Endothelial cell of umbilical vein (primary cell): ENCODE measurements around the gene CNOT6. TPM values are rescaled to one million over a fixed set of nuclear protein-coding genes. Genes with fewer than 3 reads are reported as not detected.

Source experiments
- BruUV-seq: library from RNA; stranded (reverse); fragments of 400-500 nt; replicated peaks from 2 replicates; lab custom pipeline; 2021; lab: Mats Ljungman, UMichigan
- CTCF ChIA-PET: fragments of 300-600, 350-600 bp; sonication (Branson Sonifier 250); formaldehyde crosslinking; loops from one replicate; lab custom pipeline; 2021; ENCODE audit warnings: antibody characterized with exemption, inconsistent platforms; lab: Charles Lee
- POLR2A ChIA-PET: fragments of 300-600, 350-600 bp; sonication (Branson Sonifier 250); formaldehyde crosslinking; loops from one replicate; lab custom pipeline; 2021; ENCODE audit warnings: antibody characterized with exemption, inconsistent platforms; lab: Charles Lee
- DNase-seq: peaks from one replicate; pipeline ENCODE4 v3.0.0-alpha.2; 2011; ENCODE audit warnings: low read depth, low spot score
- FAIRE-seq: peaks from 2 replicates; lab custom pipeline; 2011; peaks lifted over from hg19 to GRCh38; lab: Jason Lieb, UNC
- H2AFZ ChIP-seq: 2 replicates; pipeline ENCODE4 v1.6.0; 2012; ENCODE audit warnings: low read depth, low read length, control low read depth, inconsistent platforms
- H3K27ac ChIP-seq: 2 replicates; pipeline ENCODE4 v1.5.1; 2011; ENCODE audit warnings: low read depth, mild to moderate bottlenecking, control low read depth, low read length, moderate library complexity; ENCODE audit not compliant: insufficient read depth
- H3K27me3 ChIP-seq, 2 experiments: 2 replicates each; pipeline versions ENCODE4 v1.6.0 to v1.6.1; 2011; ENCODE audit warnings: low read length in 2 of 2, mixed read lengths in 1 of 2; ENCODE audit not compliant: control insufficient read depth in 2 of 2, insufficient read depth in 2 of 2
- H3K36me3 ChIP-seq, 2 experiments: 2 replicates in 1 of 2; 3 replicates in 1 of 2; pipeline ENCODE4 v1.5.1; 2011; ENCODE audit warnings: low read length in 2 of 2, mild to moderate bottlenecking in 1 of 2, moderate library complexity in 1 of 2; ENCODE audit not compliant: control insufficient read depth in 2 of 2, insufficient read depth in 2 of 2; ENCODE audit errors: extremely low read depth in 1 of 2
- H3K4me1 ChIP-seq: 3 replicates; pipeline ENCODE4 v1.5.1; 2011; ENCODE audit warnings: mild to moderate bottlenecking, low read length; ENCODE audit not compliant: control insufficient read depth, insufficient read depth; ENCODE audit errors: extremely low read depth
- H3K4me2 ChIP-seq: 2 replicates; pipeline ENCODE4 v1.6.1; 2011; ENCODE audit warnings: low read length, control low read depth, mixed read lengths; ENCODE audit not compliant: insufficient read depth
- H3K4me3 ChIP-seq, 3 experiments: fragments of 200-600 bp in 1 of 3; sonication (generic), shearing (Covaris generic) in 1 of 3; replicated peaks in 1 of 3; 2 replicates each; pipeline ENCODE4 v1.5.1; 2011 to 2016; ENCODE audit warnings: control low read depth in 3 of 3, low read length in 3 of 3, mild to moderate bottlenecking in 2 of 3, inconsistent platforms in 1 of 3, low read depth in 1 of 3, moderate library complexity in 1 of 3; ENCODE audit not compliant: insufficient read depth in 1 of 3
- H3K79me2 ChIP-seq: 2 replicates; pipeline ENCODE4 v1.6.0; 2012; ENCODE audit warnings: low read length, inconsistent platforms; ENCODE audit not compliant: control insufficient read depth, insufficient read depth
- H3K9ac ChIP-seq: replicated peaks from 2 replicates; pipeline ENCODE3; 2011; ENCODE audit warnings: low read length, control low read depth; ENCODE audit not compliant: insufficient read depth; ENCODE audit errors: extremely low read depth
- H3K9me1 ChIP-seq: replicated peaks from 3 replicates; pipeline ENCODE4 v1.6.0; 2011; ENCODE audit warnings: mild to moderate bottlenecking, low read length; ENCODE audit not compliant: control insufficient read depth, insufficient read depth; ENCODE audit errors: extremely low read depth
- H3K9me3 ChIP-seq: replicated peaks from 2 replicates; pipeline ENCODE4 v1.5.1; 2012; ENCODE audit warnings: low read length, inconsistent platforms; ENCODE audit not compliant: control insufficient read depth, insufficient read depth
- H4K20me1 ChIP-seq: replicated peaks from 2 replicates; pipeline ENCODE3; 2011; ENCODE audit warnings: mild to moderate bottlenecking, low read length; ENCODE audit not compliant: control insufficient read depth, insufficient read depth; ENCODE audit errors: extremely low read depth
- EZH2 ChIP-seq: IDR thresholded peaks from 2 replicates; pipeline ENCODE4 v1.6.1; 2012; ENCODE audit warnings: borderline replicate concordance, low read depth, mild to moderate bottlenecking, moderate library complexity, low read length, inconsistent platforms; ENCODE audit not compliant: severe bottlenecking
- FOS ChIP-seq: IDR thresholded peaks from 2 replicates; pipeline ENCODE4 v1.6.1; 2011; ENCODE audit warnings: mild to moderate bottlenecking, low read length, moderate library complexity, borderline replicate concordance; ENCODE audit not compliant: insufficient read depth
- JUN ChIP-seq: IDR thresholded peaks from 2 replicates; pipeline ENCODE4 v1.6.1; 2011; ENCODE audit warnings: borderline replicate concordance, low read depth; ENCODE audit not compliant: insufficient read length, insufficient read depth
- MYC ChIP-seq: IDR thresholded peaks from one replicate; pipeline ENCODE4 v1.6.1; 2011; ENCODE audit warnings: mild to moderate bottlenecking, low read depth, low read length
- POLR2A ChIP-seq: IDR thresholded peaks from 2 replicates; pipeline ENCODE4 v1.6.1; 2012; ENCODE audit warnings: low read depth, mild to moderate bottlenecking, control low read depth, low read length
- POLR2AphosphoS5 ChIP-seq: IDR thresholded peaks from 2 replicates; pipeline ENCODE4 v1.6.1; 2012; ENCODE audit warnings: low read depth, mild to moderate bottlenecking, control low read depth, low read length, moderate library complexity; ENCODE audit not compliant: insufficient read depth
- dilution Hi-C: fragments of 300-500 bp; cut with MboI; formaldehyde crosslinking; loops from one replicate; pipeline ENCODE4 v1.15.0; 2019; ENCODE audit warnings: low sequenced_read_pairs; ENCODE audit not compliant: extremely low pct_ligation_motif_present
- intact Hi-C: fragments of 100-400 bp; cut with micrococcal nuclease; formaldehyde crosslinking; loops from one replicate; pipeline ENCODE4 v1.10.0; 2022
- polyA plus RNA-seq, 4 experiments: library from polyadenylated mRNA; depleted of rRNA in 3 of 4; stranded (reverse) in 3 of 4; unstranded in 1 of 4; fragments of >200 nt; gene quantifications; 2 replicates each; pipeline versions ENCODE4 v1.2.1 to v1.2.3, GENCODE V29; 2011 to 2012; ENCODE audit warnings: missing spikeins in 1 of 4
- total RNA-seq: library from RNA; stranded (reverse); gene quantifications from 2 replicates; pipeline ENCODE4 v1.2.3, GENCODE V29; 2021
- TF ChIP-seq, protein P1 (sequence below), 2 donors: IDR thresholded peaks; 1 replicate in 1 of 2; 2 replicates in 1 of 2; pipeline ENCODE4 v1.5.1; 2011; ENCODE audit warnings: low read length in 2 of 2, mild to moderate bottlenecking in 2 of 2, moderate library complexity in 2 of 2, control low read depth in 1 of 2, inconsistent platforms in 1 of 2, low read depth in 1 of 2; ENCODE audit not compliant: insufficient read depth in 1 of 2; ENCODE audit errors: extremely low read depth in 1 of 2
- TF ChIP-seq, protein P2 (sequence below): IDR thresholded peaks from 2 replicates; pipeline ENCODE4 v1.6.1; 2011; ENCODE audit not compliant: insufficient read depth, insufficient read length

CNOT6 gene
- total and polyA plus RNA-seq, 2 donors (not counting 3 experiments of a cell fraction or from before 2014, with no cell fraction given): 9.2 to 33.8 TPM

DNA sequence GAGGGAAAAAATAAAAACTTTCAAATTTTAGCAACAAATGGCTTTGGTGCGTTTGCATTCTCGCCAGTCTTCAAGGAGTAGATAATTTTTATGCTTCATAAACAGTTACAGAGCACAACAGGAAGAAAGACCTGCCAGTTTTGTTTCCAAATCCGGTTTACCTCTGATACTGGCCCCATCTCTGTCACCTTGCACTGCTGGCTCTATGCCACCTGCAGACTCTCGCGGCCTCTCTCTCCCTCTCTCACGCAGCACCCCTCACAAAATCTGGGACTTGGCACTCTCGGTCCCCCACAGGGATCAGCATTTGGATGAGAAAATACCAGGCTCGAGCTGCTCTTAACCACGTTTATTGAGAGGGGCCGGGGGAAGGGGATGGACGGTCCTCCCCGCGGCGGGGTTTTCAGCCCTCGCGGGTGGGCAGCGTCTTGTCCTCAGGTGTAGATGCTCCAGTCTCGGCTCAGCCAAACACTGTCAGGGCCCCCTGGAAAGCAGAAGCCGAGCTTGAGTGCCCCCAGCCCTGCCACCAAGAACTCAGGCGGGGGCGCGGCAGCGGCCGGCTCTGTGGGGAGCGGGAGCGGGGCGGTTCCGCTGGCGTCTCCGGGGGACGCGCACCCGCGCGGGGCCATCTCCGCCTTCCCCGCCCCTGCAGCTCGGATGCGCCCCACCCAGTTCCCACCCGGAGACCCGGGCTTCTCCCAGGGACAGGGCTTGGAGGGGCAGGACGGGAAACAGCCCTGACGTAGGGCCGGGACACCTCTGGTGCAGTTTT, 95.8 kb downstream of the CNOT6 start:
- Histone ChIP-seq H3K9me1 (no peaks in the 10 kb centered on the region), H3K4me2 (no peak overlapping the region), H3K27ac (no peak overlapping the region), H3K79me2 (no peaks in the 10 kb centered on the region), H3K4me1 (no peaks in the 10 kb centered on the region), H3K9ac (no peak overlapping the region), H2AFZ (no peak overlapping the region), H3K4me3 (no peak overlapping the region), H4K20me1 (no peaks in the 10 kb centered on the region), H3K36me3 (no peaks in the 10 kb centered on the region), H3K27me3 (peaks cover 21 to 35% of the 10 kb centered on the region in 2 experiments), H3K9me3 (no peaks in the 10 kb centered on the region)
- no TSS peak for BruUV-seq
- no peak for TF ChIP-seq POLR2A
- TF ChIP-seq, protein P1, sequence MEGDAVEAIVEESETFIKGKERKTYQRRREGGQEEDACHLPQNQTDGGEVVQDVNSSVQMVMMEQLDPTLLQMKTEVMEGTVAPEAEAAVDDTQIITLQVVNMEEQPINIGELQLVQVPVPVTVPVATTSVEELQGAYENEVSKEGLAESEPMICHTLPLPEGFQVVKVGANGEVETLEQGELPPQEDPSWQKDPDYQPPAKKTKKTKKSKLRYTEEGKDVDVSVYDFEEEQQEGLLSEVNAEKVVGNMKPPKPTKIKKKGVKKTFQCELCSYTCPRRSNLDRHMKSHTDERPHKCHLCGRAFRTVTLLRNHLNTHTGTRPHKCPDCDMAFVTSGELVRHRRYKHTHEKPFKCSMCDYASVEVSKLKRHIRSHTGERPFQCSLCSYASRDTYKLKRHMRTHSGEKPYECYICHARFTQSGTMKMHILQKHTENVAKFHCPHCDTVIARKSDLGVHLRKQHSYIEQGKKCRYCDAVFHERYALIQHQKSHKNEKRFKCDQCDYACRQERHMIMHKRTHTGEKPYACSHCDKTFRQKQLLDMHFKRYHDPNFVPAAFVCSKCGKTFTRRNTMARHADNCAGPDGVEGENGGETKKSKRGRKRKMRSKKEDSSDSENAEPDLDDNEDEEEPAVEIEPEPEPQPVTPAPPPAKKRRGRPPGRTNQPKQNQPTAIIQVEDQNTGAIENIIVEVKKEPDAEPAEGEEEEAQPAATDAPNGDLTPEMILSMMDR (IDR thresholded peaks at IDR 0.05; ENCODE audit: extremely low read depth in 1 of 2, insufficient read depth in 1 of 2, low read depth in 1 of 2, low read length in 2 of 2): no peak
- TF ChIP-seq, protein P2, sequence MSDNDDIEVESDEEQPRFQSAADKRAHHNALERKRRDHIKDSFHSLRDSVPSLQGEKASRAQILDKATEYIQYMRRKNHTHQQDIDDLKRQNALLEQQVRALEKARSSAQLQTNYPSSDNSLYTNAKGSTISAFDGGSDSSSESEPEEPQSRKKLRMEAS: no peak
- no peak for TF ChIP-seq POLR2AphosphoS5
- TF ChIP-seq JUN: no peak
- TF ChIP-seq EZH2: no peak
- TF ChIP-seq FOS: no peak
- TF ChIP-seq MYC: no peak
- intact Hi-C loops (no loop called here), dilution Hi-C loops (no loop called here)
- DNase-seq (no peak), FAIRE-seq (no peak)
- ChIA-PET CTCF (interaction anchor here (1.1 kb wide), 1 partner anchor 15 kb away, joined by 3 read pairs; no protein-coding TSS in a partner anchor), POLR2A (no interaction called here)
